Measurements from ENCODE around the gene LSMEM2.
A peak's percentile ranks its signal among the peaks of the same experiment; 100 is the strongest.

The LSMEM2 gene

DNA sequence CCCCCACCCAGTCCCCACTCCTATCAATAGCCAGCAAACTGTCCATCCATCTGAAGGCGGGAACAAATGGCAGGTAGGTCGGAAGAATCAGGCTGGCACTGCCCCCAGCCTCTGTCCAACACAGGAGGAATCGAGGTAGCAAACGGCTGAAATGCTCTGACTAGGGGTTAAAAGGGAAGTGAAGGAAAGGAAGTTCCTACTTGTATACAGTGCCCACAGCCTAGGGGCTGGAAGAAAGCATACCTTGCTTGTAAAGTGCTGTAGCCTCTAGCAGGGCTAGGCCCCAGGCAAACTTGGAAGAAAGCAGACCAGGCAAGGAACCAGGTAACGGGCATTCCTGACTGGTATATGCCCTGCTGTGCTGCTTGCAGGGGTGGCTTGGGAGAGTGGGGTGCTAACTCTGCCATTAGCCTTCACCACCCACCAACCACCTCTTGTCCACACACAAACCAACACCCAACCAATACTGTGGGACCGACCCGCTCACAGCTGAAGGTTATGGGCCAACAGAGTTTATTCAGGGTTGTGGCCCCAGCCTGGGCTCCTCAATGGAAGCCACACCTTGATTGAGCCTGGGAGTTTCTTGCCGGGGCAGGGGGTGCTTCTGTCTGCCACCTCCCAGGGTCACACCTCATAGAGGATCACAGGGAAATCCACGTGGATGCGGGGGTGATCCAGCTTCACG, 46.8 kb downstream of the LSMEM2 start:
- H3K4me3 ChIP-seq (ENCODE audit: low read depth, low read length), result no peak overlapping the region
- TF ChIP-seq, protein P1, sequence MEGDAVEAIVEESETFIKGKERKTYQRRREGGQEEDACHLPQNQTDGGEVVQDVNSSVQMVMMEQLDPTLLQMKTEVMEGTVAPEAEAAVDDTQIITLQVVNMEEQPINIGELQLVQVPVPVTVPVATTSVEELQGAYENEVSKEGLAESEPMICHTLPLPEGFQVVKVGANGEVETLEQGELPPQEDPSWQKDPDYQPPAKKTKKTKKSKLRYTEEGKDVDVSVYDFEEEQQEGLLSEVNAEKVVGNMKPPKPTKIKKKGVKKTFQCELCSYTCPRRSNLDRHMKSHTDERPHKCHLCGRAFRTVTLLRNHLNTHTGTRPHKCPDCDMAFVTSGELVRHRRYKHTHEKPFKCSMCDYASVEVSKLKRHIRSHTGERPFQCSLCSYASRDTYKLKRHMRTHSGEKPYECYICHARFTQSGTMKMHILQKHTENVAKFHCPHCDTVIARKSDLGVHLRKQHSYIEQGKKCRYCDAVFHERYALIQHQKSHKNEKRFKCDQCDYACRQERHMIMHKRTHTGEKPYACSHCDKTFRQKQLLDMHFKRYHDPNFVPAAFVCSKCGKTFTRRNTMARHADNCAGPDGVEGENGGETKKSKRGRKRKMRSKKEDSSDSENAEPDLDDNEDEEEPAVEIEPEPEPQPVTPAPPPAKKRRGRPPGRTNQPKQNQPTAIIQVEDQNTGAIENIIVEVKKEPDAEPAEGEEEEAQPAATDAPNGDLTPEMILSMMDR (IDR thresholded peaks at IDR 0.05; ENCODE audit: borderline replicate concordance, insufficient read depth, low read depth, low read length), result no peak

DNA sequence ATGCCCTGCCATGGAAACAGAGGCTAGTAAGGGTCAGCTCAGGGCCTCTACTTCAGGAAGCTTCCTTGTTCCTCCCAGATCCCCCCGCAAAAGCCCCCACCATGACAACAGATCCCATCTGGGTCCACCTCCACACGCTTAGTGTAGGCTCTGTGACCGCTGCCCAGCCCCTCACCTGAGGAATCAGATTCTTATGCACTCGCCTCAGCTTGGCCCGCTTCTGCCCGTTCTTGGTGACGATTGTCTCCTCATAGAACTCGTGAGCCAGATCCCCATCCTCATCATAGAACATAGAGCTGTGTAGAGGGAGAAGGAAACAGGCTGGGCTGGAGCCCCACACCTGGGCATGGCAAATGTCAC, 47.3 kb downstream of the LSMEM2 start:
- H3K4me3 ChIP-seq (ENCODE audit: low read depth, low read length), result no peak overlapping the region
- TF ChIP-seq, protein P1 (IDR thresholded peaks at IDR 0.05; ENCODE audit: borderline replicate concordance, insufficient read depth, low read depth, low read length), result no peak

DNA sequence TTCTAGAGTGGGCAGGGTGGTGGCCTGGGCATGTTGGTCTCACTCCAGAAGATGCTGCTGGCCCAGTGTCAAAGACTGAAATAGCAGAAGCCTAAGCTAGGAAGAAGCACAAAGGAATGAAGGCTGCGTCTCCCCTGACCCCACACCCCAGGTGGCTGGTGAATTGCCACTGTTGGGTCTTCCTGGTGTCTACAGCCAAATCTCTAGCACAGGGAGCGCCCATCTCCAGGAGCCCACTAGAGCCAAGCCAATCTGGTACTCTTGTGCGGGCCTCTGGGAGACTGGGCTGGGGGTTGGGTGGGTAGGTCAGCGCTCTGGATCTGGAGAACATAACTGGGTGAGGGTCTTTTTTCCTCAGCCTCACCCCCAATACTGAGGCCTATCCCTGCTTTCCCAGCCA, 48.2 kb downstream of the LSMEM2 start:
- H3K4me3 ChIP-seq (ENCODE audit: low read depth, low read length), result peak overlapping the region; percentile 81
- TF ChIP-seq, protein P1 (IDR thresholded peaks at IDR 0.05; ENCODE audit: borderline replicate concordance, insufficient read depth, low read depth, low read length), result no peak

DNA sequence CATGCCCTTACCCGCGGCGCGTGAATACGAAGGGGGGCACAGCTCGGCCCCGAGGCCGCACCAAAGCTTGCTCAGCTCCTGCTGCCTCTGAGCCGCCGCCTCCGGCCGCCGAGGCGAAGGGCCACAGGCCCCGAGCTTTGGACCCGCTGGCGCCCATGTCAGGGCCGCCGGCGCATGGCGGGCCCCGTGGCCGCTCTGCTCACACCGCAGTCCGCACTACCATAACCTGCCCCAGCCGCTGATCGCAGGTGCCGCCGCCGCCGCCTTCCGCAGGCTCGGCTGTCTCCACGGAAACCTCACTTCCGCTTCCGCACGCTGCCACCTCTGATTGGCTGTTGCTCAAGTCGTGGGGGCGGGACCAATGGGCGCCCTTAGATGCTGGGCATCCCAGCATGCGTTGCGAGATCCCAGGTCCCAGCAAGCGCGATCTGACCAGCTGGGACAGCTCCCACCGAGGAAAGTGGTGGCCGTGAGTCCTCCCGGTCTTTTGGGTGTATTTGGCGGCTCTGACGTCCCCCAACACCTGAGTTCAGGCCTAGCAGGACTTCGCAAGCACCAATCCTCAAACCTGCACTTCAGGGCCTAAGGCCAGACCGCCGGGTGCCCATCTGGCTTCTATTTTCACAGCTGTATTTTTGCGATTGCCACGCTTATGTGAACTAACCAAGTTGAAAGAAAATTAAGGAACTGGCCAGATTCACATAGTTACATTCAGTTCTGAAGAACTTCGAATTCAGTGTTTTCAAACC, 49.2 kb downstream of the LSMEM2 start, which contains the start of gene TUSC2:
Gene TUSC2 (minus strand): TSS at position 281 of the 749 bp plus-strand sequence. CDS start 124 bp downstream, at position 157.
- peak within 1 kb of the TSS; percentile 81 for H3K4me3 ChIP-seq (ENCODE audit: low read depth, low read length)
- TF ChIP-seq, protein P1 (IDR thresholded peaks at IDR 0.05; ENCODE audit: borderline replicate concordance, insufficient read depth, low read depth, low read length), result no peak

DNA sequence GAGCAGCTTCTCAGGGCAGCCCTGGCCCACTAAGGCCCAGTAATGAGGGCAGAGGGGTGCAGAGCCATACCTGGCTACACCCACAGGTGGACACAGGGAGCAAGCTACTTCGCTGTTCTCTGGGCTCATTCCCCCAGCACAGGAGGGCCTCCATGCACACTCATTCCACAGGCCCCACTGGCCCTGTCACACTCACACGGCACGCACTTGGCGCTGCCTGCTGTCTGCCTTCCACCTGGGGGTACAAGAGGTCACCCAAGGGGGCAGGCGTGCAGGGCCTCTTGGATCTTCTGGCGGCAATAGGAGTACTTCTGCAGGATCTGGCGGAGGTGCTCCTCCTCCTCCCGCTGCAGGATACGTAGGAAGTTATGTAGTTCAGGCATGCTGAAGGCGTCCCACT, 51.4 kb downstream of the LSMEM2 start:
- H3K4me3 ChIP-seq (ENCODE audit: low read depth, low read length), result no peak overlapping the region
- TF ChIP-seq, protein P1 (IDR thresholded peaks at IDR 0.05; ENCODE audit: borderline replicate concordance, insufficient read depth, low read depth, low read length), result no peak

DNA sequence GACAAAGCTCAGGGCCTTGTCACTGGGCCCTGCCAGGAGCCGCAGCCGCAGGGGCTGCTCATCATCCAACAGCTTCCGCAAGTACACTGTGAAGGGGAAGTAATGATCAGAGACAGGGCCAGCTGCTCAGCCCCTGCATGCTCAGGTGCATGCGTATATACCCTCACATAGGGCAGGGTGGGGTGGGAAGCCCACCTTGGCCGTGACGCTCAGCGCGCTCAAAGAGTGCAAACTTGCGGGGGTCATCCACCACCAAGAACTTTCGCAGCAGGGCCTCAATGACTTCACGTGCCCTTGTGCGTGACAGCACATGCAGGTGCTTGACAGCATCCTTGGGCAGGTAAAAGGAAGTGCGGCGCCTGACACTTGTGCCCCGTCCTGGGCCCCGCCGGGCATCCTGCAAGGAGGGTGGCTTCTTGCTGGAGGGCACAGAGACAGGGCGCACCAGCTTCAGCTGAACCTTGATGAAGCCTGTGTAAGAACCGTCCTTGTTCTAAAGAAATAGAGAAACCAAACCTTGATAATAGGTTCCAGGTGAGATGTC, 52.5 kb downstream of the LSMEM2 start:
- no peak overlapping the region for H3K4me3 ChIP-seq (ENCODE audit: low read depth, low read length)
- TF ChIP-seq, protein P1 (IDR thresholded peaks at IDR 0.05; ENCODE audit: borderline replicate concordance, insufficient read depth, low read depth, low read length), result no peak

Measured in GM12875 (cell line).